GM20000 (cell line): ENCODE measurements around the gene RAPGEF2.

Source experiments
- DNase-seq: peaks from one replicate; pipeline ENCODE4 v3.0.0; 2012; ENCODE audit warnings: low spot score
- TF ChIP-seq, protein P1 (sequence below): IDR thresholded peaks from 2 replicates; pipeline ENCODE4 v1.5.1; 2012; ENCODE audit warnings: mild to moderate bottlenecking, control low read depth; ENCODE audit errors: extremely low read depth, missing control alignments

The RAPGEF2 gene

DNA sequence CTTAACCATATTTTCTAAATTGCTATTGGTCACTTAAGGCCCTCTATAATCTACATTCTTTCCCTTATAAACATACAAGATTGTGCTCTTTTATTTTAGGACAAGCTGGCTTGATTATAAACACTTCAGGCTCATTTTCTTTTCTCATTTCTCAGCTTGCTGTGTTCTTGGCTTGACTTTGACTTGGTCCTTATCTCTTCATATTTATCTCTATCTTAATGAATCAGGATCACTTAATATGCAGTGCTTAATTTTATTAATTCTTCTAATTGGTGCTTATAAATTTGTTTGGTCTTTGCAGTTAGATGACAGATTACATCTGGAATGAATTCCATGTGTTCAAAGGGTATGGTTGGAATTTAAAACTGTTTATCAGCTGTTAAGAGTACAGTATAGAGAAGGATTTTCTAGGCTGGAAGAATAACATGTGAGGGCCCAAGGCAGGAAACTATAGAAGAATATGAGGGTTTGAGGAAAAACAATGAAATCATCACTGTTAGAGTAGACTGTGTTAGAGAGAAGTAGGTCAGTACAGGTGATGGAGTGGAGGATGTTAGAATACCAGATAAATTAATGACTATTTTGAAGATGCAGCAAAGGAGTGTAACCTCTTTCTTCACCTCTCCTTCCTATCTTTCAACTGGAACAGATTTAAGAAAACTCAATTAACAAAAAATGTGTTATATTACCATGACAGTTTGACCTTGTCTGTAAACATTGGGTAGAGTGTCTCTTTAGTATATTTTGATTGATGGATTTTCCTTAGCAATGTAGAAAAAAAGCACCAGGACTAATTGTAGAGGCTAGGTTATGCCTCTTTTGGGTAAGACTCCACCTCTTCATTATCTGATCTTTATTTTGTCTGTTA lies 169.6 kb downstream of the RAPGEF2 start:
- TF ChIP-seq, protein P1, sequence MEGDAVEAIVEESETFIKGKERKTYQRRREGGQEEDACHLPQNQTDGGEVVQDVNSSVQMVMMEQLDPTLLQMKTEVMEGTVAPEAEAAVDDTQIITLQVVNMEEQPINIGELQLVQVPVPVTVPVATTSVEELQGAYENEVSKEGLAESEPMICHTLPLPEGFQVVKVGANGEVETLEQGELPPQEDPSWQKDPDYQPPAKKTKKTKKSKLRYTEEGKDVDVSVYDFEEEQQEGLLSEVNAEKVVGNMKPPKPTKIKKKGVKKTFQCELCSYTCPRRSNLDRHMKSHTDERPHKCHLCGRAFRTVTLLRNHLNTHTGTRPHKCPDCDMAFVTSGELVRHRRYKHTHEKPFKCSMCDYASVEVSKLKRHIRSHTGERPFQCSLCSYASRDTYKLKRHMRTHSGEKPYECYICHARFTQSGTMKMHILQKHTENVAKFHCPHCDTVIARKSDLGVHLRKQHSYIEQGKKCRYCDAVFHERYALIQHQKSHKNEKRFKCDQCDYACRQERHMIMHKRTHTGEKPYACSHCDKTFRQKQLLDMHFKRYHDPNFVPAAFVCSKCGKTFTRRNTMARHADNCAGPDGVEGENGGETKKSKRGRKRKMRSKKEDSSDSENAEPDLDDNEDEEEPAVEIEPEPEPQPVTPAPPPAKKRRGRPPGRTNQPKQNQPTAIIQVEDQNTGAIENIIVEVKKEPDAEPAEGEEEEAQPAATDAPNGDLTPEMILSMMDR = no peak
- no peak for DNase-seq

DNA sequence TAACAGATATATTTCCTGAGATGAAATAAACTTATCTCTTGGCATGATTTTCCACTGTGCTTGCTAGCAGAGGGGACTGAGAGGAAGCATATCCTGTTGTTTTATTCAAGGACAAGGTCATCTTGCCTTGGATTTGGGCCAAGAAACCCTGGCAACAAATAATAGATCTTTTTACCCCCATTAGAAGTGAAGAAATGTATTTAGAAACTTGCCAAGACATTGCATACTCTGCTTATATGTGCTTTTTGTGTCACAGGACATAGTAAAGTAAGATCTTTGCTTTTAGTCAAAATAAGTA lies 170.2 kb downstream of the RAPGEF2 start:
- DNase-seq = no peak
- TF ChIP-seq, protein P1 = no peak

DNA sequence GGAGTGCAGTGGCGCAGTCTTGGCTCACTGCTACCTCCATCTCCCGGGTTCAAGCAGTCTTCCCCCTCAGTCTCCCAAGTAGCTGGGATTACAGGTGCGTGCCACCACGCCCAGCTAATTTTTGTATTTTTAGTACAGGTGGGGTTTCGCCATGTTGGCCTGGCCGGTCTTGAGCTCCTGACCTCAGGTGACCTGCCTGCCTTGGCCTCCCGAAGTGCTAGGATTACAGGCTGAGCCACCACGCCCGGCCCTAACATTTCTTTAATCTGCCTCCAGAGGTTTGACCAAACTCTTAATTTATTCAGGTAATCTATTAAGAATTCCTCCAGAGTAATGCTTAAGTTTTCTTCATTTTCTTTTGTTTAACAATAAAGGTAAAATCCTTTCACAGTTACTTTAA lies 171.0 kb downstream of the RAPGEF2 start:
- TF ChIP-seq, protein P1 = no peak
- DNase-seq = no peak

DNA sequence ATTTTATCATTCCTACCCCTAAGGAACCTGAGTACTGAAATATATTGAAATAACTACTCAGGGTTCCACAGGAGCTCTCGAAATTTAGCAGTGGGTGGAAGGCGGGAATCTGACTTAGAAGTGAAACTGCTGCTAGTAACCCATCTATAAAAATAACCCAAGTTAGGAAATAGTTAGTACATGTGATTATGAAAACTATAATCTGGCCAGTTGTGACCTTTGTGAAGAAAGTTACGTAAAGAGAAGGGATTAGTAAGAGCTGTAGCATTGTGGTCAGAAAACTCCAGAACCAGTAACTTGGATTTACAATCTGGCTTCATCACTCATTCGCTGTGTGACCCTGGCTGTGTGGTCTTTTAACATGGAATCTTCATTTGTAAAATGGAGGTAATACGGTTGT lies 175.5 kb downstream of the RAPGEF2 start:
- TF ChIP-seq, protein P1 = no peak
- no peak for DNase-seq

DNA sequence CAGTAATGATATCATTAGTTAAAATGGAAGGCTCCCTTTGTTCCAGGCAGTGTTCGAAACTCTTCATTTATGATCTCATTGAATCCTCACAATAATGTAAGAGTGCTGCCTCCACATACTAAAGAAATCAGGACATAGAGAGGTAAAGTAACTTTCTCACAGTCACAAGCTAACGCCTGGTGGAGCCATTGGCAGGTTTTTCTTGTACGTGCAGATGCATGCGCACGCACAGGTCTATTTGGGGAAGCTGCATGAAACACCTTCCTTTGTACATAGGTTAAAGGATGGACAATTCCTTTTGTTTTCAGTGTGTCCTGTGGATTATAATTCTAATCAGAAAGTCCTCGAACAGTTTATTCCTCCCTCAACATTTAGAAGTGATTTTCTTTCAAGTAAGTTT lies 176.2 kb downstream of the RAPGEF2 start:
- DNase-seq = no peak
- TF ChIP-seq, protein P1 = no peak

DNA sequence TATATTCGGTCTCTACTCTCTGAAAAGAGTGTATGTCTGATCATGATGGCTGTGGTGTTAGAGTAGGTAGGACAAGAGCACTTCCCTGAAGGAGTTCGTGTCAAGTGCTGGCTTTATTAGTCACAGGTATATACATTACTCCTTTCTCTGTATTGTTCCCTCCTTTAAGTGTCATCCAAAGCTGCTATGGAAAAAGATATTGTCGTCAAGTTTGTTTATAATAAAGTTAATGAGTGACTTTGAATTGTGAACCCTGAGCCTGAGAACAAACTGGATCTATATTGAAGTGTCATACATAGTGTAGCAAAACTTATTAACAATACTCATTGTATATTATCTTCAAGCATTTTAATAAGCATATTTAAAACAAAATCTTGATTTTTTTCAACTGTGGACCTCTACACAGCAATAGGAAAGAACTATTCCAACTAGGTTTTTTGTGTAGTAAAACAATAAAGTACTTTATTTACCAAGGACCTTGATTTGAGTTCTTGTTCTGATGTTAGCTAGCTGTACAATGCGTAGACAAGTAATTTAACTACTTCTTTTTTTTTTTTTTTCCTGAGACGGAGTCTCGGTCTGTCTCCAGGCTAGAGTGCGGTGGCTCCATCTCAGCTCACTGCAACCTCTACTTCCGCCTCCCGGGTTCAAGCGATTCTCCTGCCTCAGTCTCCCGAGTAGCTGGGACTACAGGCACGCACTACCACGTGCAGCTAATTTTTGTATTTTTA lies 177.7 kb downstream of the RAPGEF2 start:
- DNase-seq = no peak
- TF ChIP-seq, protein P1 = no peak

DNA sequence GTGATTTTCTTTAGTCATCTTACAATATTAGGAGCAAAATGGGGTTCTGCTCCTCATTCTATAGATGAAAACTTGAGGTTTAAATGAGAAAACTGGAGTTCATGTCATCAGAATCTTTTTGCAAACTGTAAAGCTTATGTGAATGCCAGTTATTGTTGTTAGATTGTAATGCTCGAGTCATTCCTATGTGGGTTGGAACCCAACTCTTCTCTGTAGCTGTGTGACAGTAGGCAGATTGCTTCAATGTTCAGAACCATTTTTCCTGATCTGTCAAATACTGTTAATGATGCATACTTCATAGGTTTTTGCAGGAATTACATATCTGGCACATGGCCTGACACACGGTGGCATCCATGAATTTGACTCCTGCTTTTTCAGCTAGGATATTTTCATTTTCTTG lies 178.9 kb downstream of the RAPGEF2 start:
- TF ChIP-seq, protein P1 = no peak
- no peak for DNase-seq
